22Rv1 (cell line): ENCODE results near the gene C5AR1.
"Not testable (repeated sequence)": the region's sequence is repeated elsewhere in the genome, so short reads cannot be mapped to it uniquely, and the experiment has no call there.

ENCODE experiments used
- ZFX ChIP-seq: fragments of 450-650 bp; IDR thresholded peaks from 2 replicates; pipeline ENCODE4 v1.6.1; 2017; ENCODE audit warnings: antibody characterized with exemption, borderline replicate concordance
- TF ChIP-seq, protein P1 (sequence below): fragments of 450-650 bp; IDR thresholded peaks from 2 replicates; pipeline ENCODE4 v1.5.1; 2017; ENCODE audit warnings: mild to moderate bottlenecking

DNA sequence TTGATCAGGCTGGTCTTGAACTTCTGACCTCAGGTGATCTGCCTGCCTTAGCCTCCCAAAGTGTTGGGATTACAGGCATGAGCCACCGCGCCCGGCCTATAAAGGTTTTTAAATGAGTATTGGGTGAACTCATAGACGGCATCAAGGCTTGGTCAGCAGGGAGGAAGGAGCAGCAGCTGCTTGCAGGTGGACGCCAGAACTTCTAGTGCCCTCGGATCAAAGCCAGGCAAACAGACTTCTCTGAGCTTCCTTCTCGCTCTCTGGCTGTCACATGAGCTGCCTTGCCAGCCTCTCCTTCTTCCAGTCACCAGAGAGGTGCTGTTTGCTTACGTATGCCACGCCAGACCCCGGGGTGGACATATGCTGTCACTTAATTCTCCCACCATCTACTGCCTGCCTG is 55.8 kb downstream of the C5AR1 start:
- TF ChIP-seq, protein P1, sequence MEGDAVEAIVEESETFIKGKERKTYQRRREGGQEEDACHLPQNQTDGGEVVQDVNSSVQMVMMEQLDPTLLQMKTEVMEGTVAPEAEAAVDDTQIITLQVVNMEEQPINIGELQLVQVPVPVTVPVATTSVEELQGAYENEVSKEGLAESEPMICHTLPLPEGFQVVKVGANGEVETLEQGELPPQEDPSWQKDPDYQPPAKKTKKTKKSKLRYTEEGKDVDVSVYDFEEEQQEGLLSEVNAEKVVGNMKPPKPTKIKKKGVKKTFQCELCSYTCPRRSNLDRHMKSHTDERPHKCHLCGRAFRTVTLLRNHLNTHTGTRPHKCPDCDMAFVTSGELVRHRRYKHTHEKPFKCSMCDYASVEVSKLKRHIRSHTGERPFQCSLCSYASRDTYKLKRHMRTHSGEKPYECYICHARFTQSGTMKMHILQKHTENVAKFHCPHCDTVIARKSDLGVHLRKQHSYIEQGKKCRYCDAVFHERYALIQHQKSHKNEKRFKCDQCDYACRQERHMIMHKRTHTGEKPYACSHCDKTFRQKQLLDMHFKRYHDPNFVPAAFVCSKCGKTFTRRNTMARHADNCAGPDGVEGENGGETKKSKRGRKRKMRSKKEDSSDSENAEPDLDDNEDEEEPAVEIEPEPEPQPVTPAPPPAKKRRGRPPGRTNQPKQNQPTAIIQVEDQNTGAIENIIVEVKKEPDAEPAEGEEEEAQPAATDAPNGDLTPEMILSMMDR, result not testable (repeated sequence)
- TF ChIP-seq ZFX, result not testable (repeated sequence)
